K562 (cell line): ENCODE measurements around the gene KCND1. TPM values are rescaled to one million over a fixed set of nuclear protein-coding genes. Genes with fewer than 3 reads are reported as not detected.

ENCODE experiments used
- ARHGAP35 ChIP-seq: fragments of 450-650 bp; IDR thresholded peaks from 2 replicates; pipeline ENCODE4 v1.6.1; 2018; ENCODE audit not compliant: partially characterized antibody
- ARID1B ChIP-seq: fragments of 450-650 bp; IDR thresholded peaks from 2 replicates; pipeline ENCODE4 v1.6.1; 2016; ENCODE audit warnings: antibody characterized with exemption, mild to moderate bottlenecking, inconsistent platforms
- CTCFL ChIP-seq: IDR thresholded peaks from 2 replicates; pipeline ENCODE4 v1.6.1; 2011; ENCODE audit warnings: borderline replicate concordance, low read depth, mild to moderate bottlenecking, moderate library complexity, low read length; ENCODE audit not compliant: insufficient read depth, poor library complexity, severe bottlenecking
- DPF2 ChIP-seq: fragments of 450-650 bp; IDR thresholded peaks from 2 replicates; pipeline ENCODE4 v1.6.1; 2016
- E2F6 ChIP-seq, 2 experiments: IDR thresholded peaks; 2 replicates each; pipeline ENCODE4 v1.6.1; 2011; ENCODE audit warnings: borderline replicate concordance in 1 of 2, control low read depth in 1 of 2, low read depth in 1 of 2, low read length in 1 of 2, mild to moderate bottlenecking in 1 of 2, mixed read lengths in 1 of 2, moderate library complexity in 1 of 2; ENCODE audit not compliant: insufficient read depth in 1 of 2, insufficient read length in 1 of 2, poor library complexity in 1 of 2, severe bottlenecking in 1 of 2; ENCODE audit errors: extremely low read depth in 1 of 2
- EGR1 ChIP-seq: fragments of 450-650 bp; conservative IDR thresholded peaks from 2 replicates; pipeline ENCODE4 v1.6.1; 2017; ENCODE audit warnings: mild to moderate bottlenecking
- EZH2 ChIP-seq: IDR thresholded peaks from 2 replicates; pipeline ENCODE4 v1.6.1; 2012; ENCODE audit warnings: low read depth, mild to moderate bottlenecking, inconsistent platforms, low read length, borderline replicate concordance
- GATA2 ChIP-seq: sonication (generic); formaldehyde crosslinking; IDR thresholded peaks from 2 replicates; pipeline ENCODE4 v1.4.0; 2020; ENCODE audit warnings: mild to moderate bottlenecking, missing genetic modification reagents
- KDM1A ChIP-seq, 2 experiments: fragments of 450-650 bp; IDR thresholded peaks; 2 replicates each; pipeline ENCODE4 v1.6.1; 2016; ENCODE audit warnings: mild to moderate bottlenecking in 2 of 2
- KLF16 ChIP-seq: IDR thresholded peaks from 2 replicates; pipeline ENCODE4 v1.6.1; 2016; ENCODE audit warnings: antibody characterized with exemption
- POLR2AphosphoS2 ChIP-seq: IDR thresholded peaks from 2 replicates; pipeline ENCODE4 v1.6.1; 2012; ENCODE audit warnings: low read length, improper control_type of control experiment
- RAD21 ChIP-seq, 2 experiments: fragments of 250-450 bp in 1 of 2; fragments of 450-650 bp in 1 of 2; sonication (Bioruptor Pico) in 1 of 2; formaldehyde crosslinking in 1 of 2; IDR thresholded peaks in 1 of 2; conservative IDR thresholded peaks in 1 of 2; 2 replicates each; pipeline versions ENCODE4 v1.4.0 to v1.8.0; 2020 to 2022; ENCODE audit warnings: mild to moderate bottlenecking in 2 of 2, moderate library complexity in 1 of 2
- RNF2 ChIP-seq: sonication (generic); IDR thresholded peaks from 2 replicates; pipeline ENCODE4 v1.6.1; 2016
- SMARCE1 ChIP-seq: fragments of 450-650 bp; IDR thresholded peaks from 2 replicates; pipeline ENCODE4 v1.7.1; 2016; ENCODE audit warnings: mild to moderate bottlenecking
- SPI1 ChIP-seq: IDR thresholded peaks from 2 replicates; pipeline ENCODE4 v1.6.1; 2011; ENCODE audit warnings: low read depth, low read length, control low read depth, borderline replicate concordance
- TEAD1 ChIP-seq, 2 experiments: fragments of 450-650 bp in 1 of 2; sonication (generic) in 1 of 2; formaldehyde crosslinking; IDR thresholded peaks; 2 replicates each; pipeline versions ENCODE4 v1.4.0 to v1.8.0; 2020 to 2022; ENCODE audit warnings: mild to moderate bottlenecking in 2 of 2, missing genetic modification reagents in 1 of 2
- TEAD4 ChIP-seq, 2 experiments: sonication (generic) in 1 of 2; formaldehyde crosslinking in 1 of 2; IDR thresholded peaks; 2 replicates each; pipeline versions ENCODE4 v1.6.1 to v1.8.0; 2012 to 2022; ENCODE audit warnings: borderline replicate concordance in 1 of 2, inconsistent platforms in 1 of 2, low read length in 1 of 2, mild to moderate bottlenecking in 1 of 2, missing genetic modification reagents in 1 of 2
- ZBTB7A ChIP-seq: IDR thresholded peaks from 2 replicates; pipeline ENCODE4 v1.6.1; 2011; ENCODE audit warnings: low read depth, mild to moderate bottlenecking, low read length, moderate library complexity, borderline replicate concordance; ENCODE audit not compliant: control insufficient read depth
- ZNF408 ChIP-seq: fragments of 250-450 bp; sonication (Bioruptor Pico); IDR thresholded peaks from 2 replicates; pipeline ENCODE4 v1.4.0; 2020; ENCODE audit warnings: low read depth, mild to moderate bottlenecking, moderate library complexity
- polyA plus RNA-seq, 8 experiments: library from polyadenylated mRNA; depleted of rRNA in 4 of 8; stranded (reverse) in 5 of 8; unstranded in 3 of 8; fragments of >200 nt; fragmentation: Nextera tagmentation in 2 of 8; fragmentation: Illumina TruSeq in 1 of 8; extraction: Ambion mirVana in 2 of 8; extraction: Trizol in 1 of 8; gene quantifications; 2 replicates each; pipeline versions ENCODE4 v1.2.1 to v1.2.3, GENCODE V29; 2011 to 2014; ENCODE audit warnings: inconsistent platforms in 1 of 8, missing spikeins in 1 of 8
- total RNA-seq, 7 experiments: library from RNA; depleted of rRNA in 6 of 7; stranded (reverse); fragments of >200 nt in 6 of 7; fragmentation: Illumina TruSeq in 2 of 7; extraction: Trizol in 2 of 7; gene quantifications; 2 replicates each; pipeline versions ENCODE4 v1.2.1 to v1.2.3, GENCODE V29; 2011 to 2021; ENCODE audit warnings: low replicate concordance in 1 of 7
- TF ChIP-seq, protein P1 (sequence below), 3 experiments: IDR thresholded peaks in 2 of 3; conservative IDR thresholded peaks in 1 of 3; 2 replicates each; pipeline ENCODE4 v1.5.1; 2011 to 2012; ENCODE audit warnings: low read length in 3 of 3, mild to moderate bottlenecking in 3 of 3, control low read depth in 2 of 3, improper control_type of control experiment in 1 of 3, inconsistent platforms in 1 of 3, low read depth in 1 of 3, mixed read lengths in 1 of 3, moderate library complexity in 1 of 3; ENCODE audit not compliant: insufficient read depth in 2 of 3

The KCND1 gene
- total and polyA plus RNA-seq, 9 of the 15 experiments (the other 6 are each of a cell fraction or from before 2014, with no cell fraction given): 0.06 to 0.83 (median 0.39) TPM; not detected in 1

- TF ChIP-seq ARID1B (0 out of 2 replicates have a peak, but pooled peaks have one; percentile 27), ZBTB7A (peak; percentile 62; the same call in 1 of the 2 replicates), E2F6 (IDR thresholded peaks at IDR 0.05; ENCODE audit: borderline replicate concordance in 1 of 2, extremely low read depth in 1 of 2, insufficient read depth in 1 of 2, insufficient read length in 1 of 2, low read depth in 1 of 2, low read length in 1 of 2, poor library complexity in 1 of 2, severe bottlenecking in 1 of 2) (no peak), EGR1 (0 out of 2 replicates have a peak, but pooled peaks have one; percentile 26), SMARCE1 (peak; percentile 27; the same call in 1 of the 2 replicates), DPF2 (0 out of 2 replicates have a peak, but pooled peaks have one; percentile 24), ZNF408 (no peak), TEAD4 (IDR thresholded peaks at IDR 0.05; ENCODE audit: low read length) (peak; percentile 34; the same call in 1 of the 2 replicates), TEAD4 (CRISPR knock-in tag; IDR thresholded peaks at IDR 0.05; ENCODE audit: borderline replicate concordance) (no peak), RAD21 (CRISPR knock-in tag; conservative IDR thresholded peaks at IDR 0.05 in 1 of 2, IDR thresholded peaks at IDR 0.05 in 1 of 2) (peak; percentile 15 to 50; a peak in 2 of 4 replicates), CTCFL (peak; percentile 95), RNF2 (no peak), EZH2 (no peak), TEAD1 (CRISPR knock-in tag; IDR thresholded peaks at IDR 0.05) (0 out of 4 replicates have a peak, but pooled peaks of 1 of the 2 experiments have one; percentile 26), SPI1 (peak; percentile 64; the same call in 1 of the 2 replicates), KDM1A (IDR thresholded peaks at IDR 0.05) (peak; percentile 31 to 40; a peak in 2 of 4 replicates), GATA2 (peak; percentile 50; the same call in 1 of the 2 replicates), POLR2AphosphoS2 (0 out of 2 replicates have a peak, but pooled peaks have one; percentile 55), KLF16 (0 out of 2 replicates have a peak, but pooled peaks have one; percentile 24), ARHGAP35 (no peak)
- TF ChIP-seq, protein P1, sequence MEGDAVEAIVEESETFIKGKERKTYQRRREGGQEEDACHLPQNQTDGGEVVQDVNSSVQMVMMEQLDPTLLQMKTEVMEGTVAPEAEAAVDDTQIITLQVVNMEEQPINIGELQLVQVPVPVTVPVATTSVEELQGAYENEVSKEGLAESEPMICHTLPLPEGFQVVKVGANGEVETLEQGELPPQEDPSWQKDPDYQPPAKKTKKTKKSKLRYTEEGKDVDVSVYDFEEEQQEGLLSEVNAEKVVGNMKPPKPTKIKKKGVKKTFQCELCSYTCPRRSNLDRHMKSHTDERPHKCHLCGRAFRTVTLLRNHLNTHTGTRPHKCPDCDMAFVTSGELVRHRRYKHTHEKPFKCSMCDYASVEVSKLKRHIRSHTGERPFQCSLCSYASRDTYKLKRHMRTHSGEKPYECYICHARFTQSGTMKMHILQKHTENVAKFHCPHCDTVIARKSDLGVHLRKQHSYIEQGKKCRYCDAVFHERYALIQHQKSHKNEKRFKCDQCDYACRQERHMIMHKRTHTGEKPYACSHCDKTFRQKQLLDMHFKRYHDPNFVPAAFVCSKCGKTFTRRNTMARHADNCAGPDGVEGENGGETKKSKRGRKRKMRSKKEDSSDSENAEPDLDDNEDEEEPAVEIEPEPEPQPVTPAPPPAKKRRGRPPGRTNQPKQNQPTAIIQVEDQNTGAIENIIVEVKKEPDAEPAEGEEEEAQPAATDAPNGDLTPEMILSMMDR (IDR thresholded peaks at IDR 0.05 in 2 of 3, conservative IDR thresholded peaks at IDR 0.05 in 1 of 3; ENCODE audit: insufficient read depth in 2 of 3, low read depth in 1 of 3, low read length in 3 of 3): peak; percentile 52 to 84 (median 59)
Observed at GRCh38 chrX:48972220-48973164, 848 bp upstream of the KCND1 start (continued).
